Kidney epithelial cell (primary cell): ENCODE results near the gene TFIP11. TPM values are rescaled to one million over a fixed set of nuclear protein-coding genes. Genes with fewer than 3 reads are reported as not detected.
"Not testable (repeated sequence)": the region's sequence is repeated elsewhere in the genome, so short reads cannot be mapped to it uniquely, and the experiment has no call there.

Experiments used
- DNase-seq: peaks from one replicate; pipeline ENCODE4 v3.0.0-alpha.2; 2010; ENCODE audit warnings: low read depth
- H3K27me3 ChIP-seq: 2 replicates; pipeline ENCODE4 v1.6.0; 2011; ENCODE audit warnings: low read length; ENCODE audit not compliant: control insufficient read depth, insufficient read depth
- H3K36me3 ChIP-seq: 2 replicates; pipeline ENCODE4 v1.5.1; 2011; ENCODE audit warnings: low read length; ENCODE audit not compliant: control insufficient read depth, insufficient read depth
- H3K4me3 ChIP-seq: 2 replicates; pipeline ENCODE4 v1.5.1; 2011; ENCODE audit warnings: low read depth, mild to moderate bottlenecking, control low read depth, low read length
- CTCF ChIP-seq: IDR thresholded peaks from 2 replicates; pipeline ENCODE4 v1.5.1; 2011; ENCODE audit warnings: mild to moderate bottlenecking, moderate library complexity, low read length, control low read depth, inconsistent platforms; ENCODE audit not compliant: insufficient read depth, poor library complexity, severe bottlenecking
- total RNA-seq: library from RNA; depleted of rRNA; stranded (reverse); fragments of >200 nt; gene quantifications from 2 replicates; pipeline ENCODE4 v1.2.3, GENCODE V29; 2015

Gene TFIP11
- total RNA-seq, 1 donor from 2014 or later, result 45.8 TPM

- Histone ChIP-seq H3K27me3 (no peaks in the 10 kb centered on the region), H3K36me3 (no peaks in the 10 kb centered on the region), H3K4me3 (no peak overlapping the region)
- no peak for DNase-seq
- no peak for TF ChIP-seq CTCF
Measured at GRCh38 chr22:26529345-26529744, 17.1 kb upstream of the TFIP11 start.

DNA sequence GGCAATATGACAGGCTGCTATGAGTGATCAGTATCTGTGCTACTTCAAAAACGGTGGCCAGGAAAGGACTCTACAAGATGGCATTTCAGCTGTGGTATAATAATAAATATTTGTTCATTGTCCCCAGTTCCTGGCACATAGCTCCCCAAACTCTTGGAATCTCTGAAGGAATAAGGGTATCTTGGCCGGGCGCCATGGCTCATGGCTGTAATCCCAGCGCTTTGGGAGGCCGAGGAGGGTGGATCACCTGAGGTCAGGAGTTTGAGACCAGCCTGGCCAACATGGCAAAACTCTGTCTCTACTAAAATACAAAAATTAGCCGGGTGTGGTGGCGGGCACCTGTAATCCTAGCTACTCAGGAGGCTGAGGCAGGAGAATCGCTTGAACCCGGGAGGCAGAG is 16.2 kb upstream of the TFIP11 start:
- H3K36me3 ChIP-seq, H3K27me3 ChIP-seq, DNase-seq, H3K4me3 ChIP-seq: not testable (repeated sequence)

- no peaks in the 10 kb centered on the region for H3K27me3 ChIP-seq
- no peak overlapping the region for H3K4me3 ChIP-seq
- no peak for DNase-seq
- no peaks in the 10 kb centered on the region for H3K36me3 ChIP-seq
- TF ChIP-seq CTCF, result no peak
Measured at GRCh38 chr22:26527574-26528465, 15.5 kb upstream of the TFIP11 start.

DNA sequence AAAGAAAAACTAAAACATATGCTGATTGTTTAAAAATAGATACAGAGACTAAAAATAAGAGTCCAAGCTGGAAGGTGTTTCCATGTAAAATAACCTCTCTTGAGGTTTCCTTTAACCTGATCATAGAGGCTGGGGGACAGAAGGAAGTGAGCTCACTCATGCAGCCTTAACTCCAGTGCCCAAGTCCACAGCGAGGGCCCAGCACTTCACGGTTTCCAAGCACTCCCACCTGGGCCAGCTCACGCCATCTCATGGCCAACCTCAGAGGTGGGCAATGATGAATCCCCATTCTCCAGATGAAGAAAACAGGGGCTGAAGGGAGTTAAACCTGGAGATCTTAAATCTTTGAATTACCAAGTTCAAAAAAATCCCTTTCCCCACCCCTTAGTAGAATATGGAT is 14.9 kb upstream of the TFIP11 start:
- H3K4me3 ChIP-seq, result no peak overlapping the region
- H3K36me3 ChIP-seq, result no peaks in the 10 kb centered on the region
- no peak for DNase-seq
- no peak for TF ChIP-seq CTCF
- no peaks in the 10 kb centered on the region for H3K27me3 ChIP-seq

- Histone ChIP-seq H3K36me3 (no peaks in the 10 kb centered on the region), H3K27me3 (no peaks in the 10 kb centered on the region), H3K4me3 (no peak overlapping the region)
- DNase-seq, result no peak
- TF ChIP-seq CTCF, result no peak
Measured at GRCh38 chr22:26525946-26526564, 13.8 kb upstream of the TFIP11 start.

DNA sequence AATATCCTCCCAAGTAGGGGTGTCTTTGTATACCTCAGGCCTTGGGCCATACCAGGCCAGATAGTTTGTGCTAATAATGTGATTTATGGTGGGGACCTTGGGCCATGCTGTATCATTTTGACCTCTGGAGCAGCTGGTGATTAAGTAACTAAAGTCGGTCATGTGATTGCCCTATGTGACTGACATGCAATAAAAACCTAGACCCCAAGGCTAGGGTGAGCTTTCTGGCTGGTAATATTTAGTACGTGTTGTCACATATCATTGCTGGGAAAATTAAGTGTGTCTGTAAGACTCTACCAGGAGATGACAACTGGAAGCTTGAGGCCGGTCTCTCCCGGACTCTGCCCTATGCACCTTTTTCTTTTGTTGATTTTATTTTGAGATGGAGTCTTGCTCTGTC is 12.6 kb upstream of the TFIP11 start:
- Histone ChIP-seq H3K4me3 (no peak overlapping the region), H3K27me3 (no peaks in the 10 kb centered on the region), H3K36me3 (no peaks in the 10 kb centered on the region)
- TF ChIP-seq CTCF, result no peak
- no peak for DNase-seq
